Right kidney (tissue), 1 donor: Measurements from ENCODE around the gene LMOD1.

Experiments
- DNase-seq: peaks from one replicate; pipeline ENCODE4 v3.0.0-alpha.2; 2016

LMOD1 gene

GRCh38 chr1:201891451-201892045, 54.8 kb downstream of the LMOD1 start:
- DNase-seq: no peak

- no peak for DNase-seq
Observed at GRCh38 chr1:201890806-201891450, 55.4 kb downstream of the LMOD1 start.

- no peak for DNase-seq
Observed at GRCh38 chr1:201890223-201890622, 56.1 kb downstream of the LMOD1 start.

GRCh38 chr1:201889090-201889968, 57.0 kb downstream of the LMOD1 start:
- peak; percentile 37 for DNase-seq

GRCh38 chr1:201888282-201889089, 57.9 kb downstream of the LMOD1 start, which contains the start of gene SHISA4:
SHISA4 (plus strand) TSS chr1:201888898; CDS start chr1:201888995, 97 bp downstream.
- peak; percentile 89 for DNase-seq

GRCh38 chr1:201887116-201887866, 59.1 kb downstream of the LMOD1 start:
- no peak for DNase-seq

- DNase-seq: no peak
Observed at GRCh38 chr1:201886103-201886885, 60.1 kb downstream of the LMOD1 start.

GRCh38 chr1:201885531-201886075, 60.7 kb downstream of the LMOD1 start:
- no peak for DNase-seq

- no peak for DNase-seq
Observed at GRCh38 chr1:201884425-201884824, 61.9 kb downstream of the LMOD1 start.

GRCh38 chr1:201883786-201884185, 62.6 kb downstream of the LMOD1 start:
- DNase-seq: no peak

- no peak for DNase-seq
Observed at GRCh38 chr1:201883266-201883665, 63.1 kb downstream of the LMOD1 start.

GRCh38 chr1:201882665-201883132, 63.6 kb downstream of the LMOD1 start:
- DNase-seq: no peak

GRCh38 chr1:201881617-201882016, 64.7 kb downstream of the LMOD1 start:
- DNase-seq: no peak

- DNase-seq: no peak
Observed at GRCh38 chr1:201880928-201881571, 65.3 kb downstream of the LMOD1 start.

GRCh38 chr1:201877877-201878401, 68.4 kb downstream of the LMOD1 start:
- peak; percentile 31 for DNase-seq

GRCh38 chr1:201876148-201876818, 70.1 kb downstream of the LMOD1 start:
- DNase-seq: no peak

GRCh38 chr1:201874672-201875071, 71.7 kb downstream of the LMOD1 start:
- DNase-seq: no peak

GRCh38 chr1:201870397-201870796, 76.0 kb downstream of the LMOD1 start:
- no peak for DNase-seq

GRCh38 chr1:201861448-201861847, 84.9 kb downstream of the LMOD1 start:
- DNase-seq: no peak
